ENCODE data around the gene SLC7A6. TPM values are rescaled to one million over a fixed set of nuclear protein-coding genes. Genes with fewer than 3 reads are reported as not detected.

Gene SLC7A6
- total RNA-seq, 1 donor from 2014 or later: 54.1 TPM

GRCh38 chr16:68282064-68282452 lies 17.7 kb downstream of the SLC7A6 start:
- no peak for ATAC-seq (ENCODE audit: low read depth)
- ChIA-PET POLR2A (no interaction called here), CTCF (no interaction called here)
- peaks cover 38% of the 10 kb centered on the region for H3K36me3 Mint-ChIP-seq (ENCODE audit: low read depth)
- no peaks in the 10 kb centered on the region for H3K27me3 Mint-ChIP-seq
- H3K9me3 Mint-ChIP-seq: no peaks in the 10 kb centered on the region
- no peak overlapping the region for H3K4me3 Mint-ChIP-seq
- DNase-seq: no peak
- H3K4me1 Mint-ChIP-seq: peaks cover 67% of the 10 kb centered on the region
- intact Hi-C loops (cut with micrococcal nuclease): no loop called here
- H3K27ac Mint-ChIP-seq: peak overlapping the region; percentile 59
- TF ChIP-seq CTCF (IDR thresholded peaks at IDR 0.05): no peak

- ChIA-PET CTCF (interaction anchor here (1.1 to 11.0 kb wide), 5 partner anchors 9 to 45 kb away, joined by 3 to 166 read pairs (median 7); partner anchors contain the start of gene SLC7A6), POLR2A (interaction anchor here (0.6 to 4.7 kb wide), 9 partner anchors 8 to 46 kb away, joined by 3 to 61 read pairs (median 4); partner anchors contain the start of genes PRMT7, SLC7A6 and SLC7A6OS)
- no peak for TF ChIP-seq CTCF (IDR thresholded peaks at IDR 0.05)
- Mint-ChIP-seq H3K4me3 (peak overlapping the region; percentile 76), H3K9me3 (no peaks in the 10 kb centered on the region), H3K4me1 (peaks cover 80% of the 10 kb centered on the region), H3K27ac (peak overlapping the region; percentile 86), H3K36me3 (ENCODE audit: low read depth) (peaks cover 46% of the 10 kb centered on the region), H3K27me3 (no peaks in the 10 kb centered on the region)
- intact Hi-C loops (cut with micrococcal nuclease): no loop called here
- DNase-seq: no peak
- ATAC-seq (ENCODE audit: low read depth): no peak
Observed at GRCh38 chr16:68283346-68283745, 19.0 kb downstream of the SLC7A6 start.

- ATAC-seq (ENCODE audit: low read depth) (peak; percentile 20), DNase-seq (no peak)
- Mint-ChIP-seq H3K9me3 (no peaks in the 10 kb centered on the region), H3K4me3 (peak overlapping the region; percentile 76), H3K27ac (peak overlapping the region; percentile 86), H3K36me3 (ENCODE audit: low read depth) (peaks cover 46% of the 10 kb centered on the region), H3K27me3 (no peaks in the 10 kb centered on the region), H3K4me1 (peaks cover 84% of the 10 kb centered on the region)
- CTCF ChIA-PET: interaction anchor here (1.0 to 11.0 kb wide), 6 partner anchors 9 to 45 kb away, joined by 3 to 166 read pairs (median 6); partner anchors contain the start of gene SLC7A6
- intact Hi-C loops (cut with micrococcal nuclease): no loop called here
- no peak for TF ChIP-seq CTCF (IDR thresholded peaks at IDR 0.05)
- POLR2A ChIA-PET: interaction anchor here (0.6 to 4.7 kb wide), 11 partner anchors 9 to 457 kb away, joined by 3 to 61 read pairs (median 4); partner anchors contain the start of genes PLA2G15, PRMT7, SLC7A6 and SLC7A6OS
Observed at GRCh38 chr16:68283801-68284598, 19.7 kb downstream of the SLC7A6 start.

- Mint-ChIP-seq H3K9me3 (no peaks in the 10 kb centered on the region), H3K27me3 (no peaks in the 10 kb centered on the region), H3K4me1 (peaks cover 92% of the 10 kb centered on the region), H3K36me3 (ENCODE audit: low read depth) (peaks cover 48% of the 10 kb centered on the region), H3K27ac (peak overlapping the region; percentile 86), H3K4me3 (peak overlapping the region; percentile 76)
- ATAC-seq (ENCODE audit: low read depth): peak; percentile 50
- POLR2A ChIA-PET: interaction anchor here (0.6 to 4.7 kb wide), 11 partner anchors 9 to 456 kb away, joined by 3 to 61 read pairs (median 7); partner anchors contain the start of genes DDX28, DUS2, PLA2G15 and PRMT7
- CTCF ChIA-PET: interaction anchor here (1.0 to 11.0 kb wide), 4 partner anchors 11 to 44 kb away, joined by 3 to 166 read pairs (median 10); partner anchors contain the start of gene SLC7A6
- no peak for TF ChIP-seq CTCF (IDR thresholded peaks at IDR 0.05)
- peak; percentile 42 for DNase-seq
- intact Hi-C loops (cut with micrococcal nuclease): loop anchor here (1.0 to 5.0 kb wide), 3 partner anchors 10 to 902 kb away; partner anchors contain the start of genes SLC7A6OS and SNTB2
Observed at GRCh38 chr16:68284847-68285246, 20.5 kb downstream of the SLC7A6 start.

GRCh38 chr16:68285683-68286082 lies 21.4 kb downstream of the SLC7A6 start:
- Mint-ChIP-seq H3K9me3 (no peaks in the 10 kb centered on the region), H3K4me3 (no peak overlapping the region), H3K36me3 (ENCODE audit: low read depth) (peaks cover 48% of the 10 kb centered on the region), H3K27me3 (no peaks in the 10 kb centered on the region), H3K27ac (peak overlapping the region; percentile 86), H3K4me1 (peaks cover 94% of the 10 kb centered on the region)
- POLR2A ChIA-PET: interaction anchor here (0.7 to 4.7 kb wide), 10 partner anchors 9 to 1375 kb away, joined by 3 to 61 read pairs (median 6); partner anchors contain the start of genes DDX28, DUS2, PRMT7 and SLC7A6
- intact Hi-C loops (cut with micrococcal nuclease): loop anchor here (1.0 to 5.0 kb wide), 3 partner anchors 10 to 902 kb away; partner anchors contain the start of genes SLC7A6OS and SNTB2
- CTCF ChIA-PET: interaction anchor here (1.0 to 11.0 kb wide), 4 partner anchors 14 to 43 kb away, joined by 3 to 166 read pairs (median 8); partner anchors contain the start of genes PRMT7, SLC7A6 and SLC7A6OS
- DNase-seq: no peak
- ATAC-seq (ENCODE audit: low read depth): no peak
- TF ChIP-seq CTCF (IDR thresholded peaks at IDR 0.05): no peak
